Activated CD4-positive, alpha-beta T cell treated with anti-CD3 and anti-CD28 coated beads, Interleukin-2, amount 50 U/mL, for 4 hours (primary cell): ENCODE data around the gene MRM1.

Source experiments
- DNase-seq, 2 experiments: peaks; one replicate each; pipeline ENCODE4 v3.0.0-alpha.2; 2020

The MRM1 gene

GRCh38 chr17:36632916-36633771 is 31.8 kb downstream of the MRM1 start:
- no peak for DNase-seq

GRCh38 chr17:36640346-36640745 is 39.0 kb downstream of the MRM1 start:
- no peak for DNase-seq

- no peak for DNase-seq
Measured at GRCh38 chr17:36640836-36641235, 39.5 kb downstream of the MRM1 start.

GRCh38 chr17:36641331-36641876 is 40.0 kb downstream of the MRM1 start:
- DNase-seq: no peak

- DNase-seq: no peak
Measured at GRCh38 chr17:36641877-36642845, 40.8 kb downstream of the MRM1 start.

GRCh38 chr17:36643086-36643685 is 41.8 kb downstream of the MRM1 start:
- DNase-seq: no peak

- DNase-seq: no peak
Measured at GRCh38 chr17:36645422-36645821, 44.0 kb downstream of the MRM1 start.

- DNase-seq: no peak
Measured at GRCh38 chr17:36647636-36648035, 46.3 kb downstream of the MRM1 start.

- no peak for DNase-seq
Measured at GRCh38 chr17:36650096-36650775, 48.9 kb downstream of the MRM1 start.

- no peak for DNase-seq
Measured at GRCh38 chr17:36653374-36653773, 52.0 kb downstream of the MRM1 start.

- DNase-seq: no peak
Measured at GRCh38 chr17:36653856-36654255, 52.5 kb downstream of the MRM1 start.

GRCh38 chr17:36655726-36656125 is 54.3 kb downstream of the MRM1 start:
- DNase-seq: no peak

GRCh38 chr17:36657390-36657762 is 56.0 kb downstream of the MRM1 start:
- DNase-seq: no peak

GRCh38 chr17:36657763-36658490 is 56.5 kb downstream of the MRM1 start:
- no peak for DNase-seq
